Measurements from ENCODE around the gene ZNF513. TPM values are rescaled to one million over a fixed set of nuclear protein-coding genes. Genes with fewer than 3 reads are reported as not detected.

ZNF513 gene
- total RNA-seq, 1 donor = 7.3 TPM

GRCh38 chr2:27421660-27422250 is 41.2 kb upstream of the ZNF513 start:
- no peak for DNase-seq (ENCODE audit: low read depth)
- no peak for TF ChIP-seq CTCF (IDR thresholded peaks at IDR 0.05; ENCODE audit: insufficient read depth, low read length)
- H3K4me3 ChIP-seq (ENCODE audit: low read depth, low read length) = no peak overlapping the region

GRCh38 chr2:27420996-27421395 is 40.5 kb upstream of the ZNF513 start:
- DNase-seq (ENCODE audit: low read depth) = no peak
- no peak overlapping the region for H3K4me3 ChIP-seq (ENCODE audit: low read depth, low read length)
- no peak for TF ChIP-seq CTCF (IDR thresholded peaks at IDR 0.05; ENCODE audit: insufficient read depth, low read length)

- DNase-seq (ENCODE audit: low read depth) = no peak
- no peak overlapping the region for H3K4me3 ChIP-seq (ENCODE audit: low read depth, low read length)
- no peak for TF ChIP-seq CTCF (IDR thresholded peaks at IDR 0.05; ENCODE audit: insufficient read depth, low read length)
Observed at GRCh38 chr2:27416151-27416550, 35.6 kb upstream of the ZNF513 start.

- H3K4me3 ChIP-seq (ENCODE audit: low read depth, low read length) = no peak overlapping the region
- DNase-seq (ENCODE audit: low read depth) = no peak
- no peak for TF ChIP-seq CTCF (IDR thresholded peaks at IDR 0.05; ENCODE audit: insufficient read depth, low read length)
Observed at GRCh38 chr2:27412419-27413152, 32.1 kb upstream of the ZNF513 start.

GRCh38 chr2:27409321-27410073 is 29.0 kb upstream of the ZNF513 start, which contains the start of gene PPM1G:
Gene PPM1G (minus strand): TSS chr2:27409591. CDS start chr2:27409422, 169 bp downstream.
- peak within 1 kb of the TSS; percentile 87 for H3K4me3 ChIP-seq (ENCODE audit: low read depth, low read length)
- no peak for TF ChIP-seq CTCF (IDR thresholded peaks at IDR 0.05; ENCODE audit: insufficient read depth, low read length)
- DNase-seq (ENCODE audit: low read depth) = peak; percentile 85

- DNase-seq (ENCODE audit: low read depth) = peak; percentile 15
- H3K4me3 ChIP-seq (ENCODE audit: low read depth, low read length) = peak overlapping the region; percentile 87
- TF ChIP-seq CTCF (IDR thresholded peaks at IDR 0.05; ENCODE audit: insufficient read depth, low read length) = no peak
Observed at GRCh38 chr2:27408601-27409320, 28.2 kb upstream of the ZNF513 start.
